ENCODE data around the gene TLR7.

The TLR7 gene

DNA sequence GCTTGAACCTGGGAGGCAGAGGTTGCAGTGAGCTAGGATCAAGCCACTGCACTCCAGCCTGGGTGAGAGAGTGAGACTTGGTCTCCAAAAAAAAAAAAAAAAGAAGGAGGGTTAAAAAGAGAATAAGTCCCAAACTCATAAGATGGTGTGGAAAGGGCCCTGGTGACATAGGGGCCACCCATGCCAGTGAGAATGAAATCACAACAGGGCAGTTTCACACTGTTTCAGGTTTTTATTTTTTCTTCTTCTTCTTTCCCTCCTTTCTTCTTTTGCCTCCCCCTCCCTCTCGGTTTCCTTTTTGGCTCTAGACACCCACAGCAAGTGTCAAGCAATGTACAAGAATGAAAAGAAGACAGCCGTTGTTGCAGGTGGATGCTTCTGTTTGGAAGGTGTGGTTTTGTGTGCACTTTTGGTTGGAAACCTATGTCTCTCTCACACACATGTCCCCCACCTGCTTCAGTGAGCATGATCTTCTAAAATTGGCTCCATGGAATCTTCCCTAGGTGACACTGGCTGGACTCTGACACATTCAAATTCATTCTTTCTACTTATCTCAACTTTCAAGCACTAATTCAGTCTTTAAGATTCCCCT is 25.1 kb downstream of the TLR7 start:
- no peak for DNase-seq

DNA sequence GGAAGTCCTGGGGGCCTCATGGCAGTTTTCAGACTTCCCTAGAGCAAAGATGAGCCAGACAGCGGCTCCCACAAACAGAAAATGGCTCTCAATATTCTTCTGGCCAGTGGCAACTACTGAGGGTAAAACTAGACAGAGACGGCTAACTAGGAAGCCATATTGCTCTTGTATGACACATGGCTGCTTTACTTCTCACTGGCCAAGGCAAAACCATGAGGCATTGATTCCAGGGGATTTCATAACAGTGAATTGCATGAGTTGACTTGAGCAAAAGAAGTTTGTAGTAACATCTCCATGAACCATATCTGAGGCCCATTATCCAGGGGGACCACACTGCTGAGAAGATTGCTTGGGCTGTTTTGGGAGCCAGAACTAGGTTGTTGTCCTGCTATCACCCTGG is 25.8 kb downstream of the TLR7 start:
- DNase-seq, result no peak

DNA sequence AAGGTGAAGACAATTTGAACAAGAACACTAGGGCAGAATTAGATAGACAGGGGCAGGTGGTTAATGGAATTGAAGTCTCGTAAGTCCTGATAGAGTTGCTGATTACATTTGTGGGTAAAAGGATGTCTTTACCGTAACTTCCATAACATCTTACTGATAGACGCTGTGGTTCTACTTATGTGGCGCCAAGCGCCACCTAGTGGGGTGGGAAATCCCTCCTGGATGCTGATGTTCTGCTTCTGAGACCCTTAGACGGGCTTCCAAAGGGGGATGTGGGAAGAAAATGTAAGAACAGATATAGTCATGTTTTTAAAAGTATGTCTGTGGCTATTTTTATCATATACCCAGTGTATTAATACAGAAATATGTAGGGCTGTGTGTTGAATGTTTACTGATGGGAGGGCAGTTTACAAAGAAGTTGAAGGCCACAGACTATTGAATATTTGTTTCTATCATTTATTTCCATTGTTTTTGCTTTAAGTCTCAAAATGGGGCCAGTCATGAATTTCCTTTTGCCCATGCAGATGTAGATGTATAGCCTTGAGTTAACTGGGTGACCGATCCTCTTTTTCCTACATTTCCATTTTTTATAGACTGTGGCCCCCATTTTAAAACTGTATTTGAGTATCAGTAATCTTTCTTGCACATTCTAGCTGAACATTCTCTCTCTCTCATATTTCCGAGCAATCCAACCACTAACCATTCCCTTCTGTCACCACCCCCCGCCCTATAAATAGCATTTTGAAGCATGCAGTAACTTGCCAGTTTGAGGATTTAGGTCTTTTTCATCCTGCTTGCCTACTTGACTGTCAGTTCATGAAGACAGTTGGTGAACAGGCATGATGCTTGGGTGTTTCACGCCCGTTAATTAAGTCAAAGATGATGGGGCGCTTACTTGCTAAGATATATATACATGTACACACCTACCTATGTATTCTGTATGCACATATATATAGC is 27.5 kb downstream of the TLR7 start:
- DNase-seq, result peak; percentile 32 to 34

DNA sequence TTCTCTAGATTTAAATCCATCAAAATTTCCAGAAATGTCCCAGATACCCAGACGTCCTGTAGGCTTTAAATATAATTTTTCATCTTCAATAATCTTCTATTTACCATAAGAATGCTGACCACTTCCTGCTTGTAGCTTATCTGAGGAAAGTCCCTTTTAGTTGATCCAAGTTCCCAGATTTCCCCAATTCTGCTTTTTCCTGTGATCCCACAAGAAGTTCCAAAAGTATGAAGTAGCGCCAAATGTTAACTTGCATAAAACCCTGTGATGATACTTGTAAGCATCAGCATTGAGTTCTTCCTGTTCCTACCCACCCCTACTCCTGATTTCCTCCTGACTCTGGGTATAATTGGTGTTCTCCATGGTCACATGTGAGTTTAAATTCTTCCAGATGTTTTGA is 29.0 kb downstream of the TLR7 start:
- DNase-seq, result no peak

DNA sequence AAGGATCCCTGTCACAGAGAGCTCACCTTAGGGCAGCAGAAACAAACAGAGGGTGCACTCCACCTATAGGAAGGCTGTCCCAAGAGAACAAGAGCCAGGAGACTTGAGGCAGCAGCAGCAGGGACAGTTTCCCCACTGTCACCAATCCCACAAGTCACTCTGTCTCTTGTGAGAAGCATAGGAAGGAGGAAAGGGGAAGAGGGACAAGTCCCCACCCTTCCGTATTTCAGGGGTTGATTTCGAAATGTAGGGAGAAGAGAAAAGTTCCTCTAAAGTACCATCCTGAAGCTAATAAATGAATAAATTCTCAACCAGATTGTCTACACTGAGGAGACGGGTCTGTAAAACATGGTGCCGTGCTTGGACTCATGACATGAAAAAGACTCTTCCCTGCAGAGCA is 30.1 kb downstream of the TLR7 start:
- DNase-seq, result no peak

DNA sequence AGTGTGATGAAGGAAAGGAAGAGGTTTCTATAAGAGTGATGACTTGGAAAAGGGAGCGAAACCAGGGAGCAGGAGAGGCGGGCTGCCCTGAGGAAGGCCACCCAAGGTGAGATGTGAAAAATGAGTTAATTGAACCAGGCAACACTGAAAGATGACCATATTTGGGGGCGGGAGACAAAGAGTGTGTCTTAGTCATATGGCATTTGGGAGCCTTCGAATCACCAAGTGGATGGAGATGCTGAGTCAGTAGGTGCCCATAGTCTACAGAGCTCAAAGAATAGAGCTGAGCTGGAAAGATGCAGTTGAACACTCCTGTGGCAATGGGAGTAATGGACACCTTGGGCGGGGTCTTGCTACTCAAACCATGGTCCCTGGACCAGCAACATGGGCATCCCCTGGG is 31.2 kb downstream of the TLR7 start:
- peak in 1 of 2 experiments; percentile 15 for DNase-seq

DNA sequence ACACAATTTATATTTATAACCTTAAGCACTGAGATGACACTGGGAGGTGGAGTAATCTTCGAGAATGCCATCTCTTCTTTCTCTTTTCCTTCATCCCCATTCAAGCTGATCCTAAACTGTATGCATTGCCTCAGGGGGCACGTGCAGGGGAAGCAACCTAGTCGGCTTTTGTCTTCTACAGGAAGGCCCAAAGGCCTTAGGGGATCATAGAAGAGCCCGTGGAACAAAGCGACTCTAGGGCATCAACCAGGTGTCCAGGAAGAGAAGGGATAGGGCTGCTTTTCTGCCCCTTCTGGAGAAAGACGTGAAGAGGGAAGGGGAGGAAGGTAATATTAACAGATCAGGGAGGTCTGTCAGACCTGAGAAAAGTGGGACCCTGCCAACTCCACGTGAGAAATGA is 32.6 kb downstream of the TLR7 start:
- no peak for DNase-seq

DNA sequence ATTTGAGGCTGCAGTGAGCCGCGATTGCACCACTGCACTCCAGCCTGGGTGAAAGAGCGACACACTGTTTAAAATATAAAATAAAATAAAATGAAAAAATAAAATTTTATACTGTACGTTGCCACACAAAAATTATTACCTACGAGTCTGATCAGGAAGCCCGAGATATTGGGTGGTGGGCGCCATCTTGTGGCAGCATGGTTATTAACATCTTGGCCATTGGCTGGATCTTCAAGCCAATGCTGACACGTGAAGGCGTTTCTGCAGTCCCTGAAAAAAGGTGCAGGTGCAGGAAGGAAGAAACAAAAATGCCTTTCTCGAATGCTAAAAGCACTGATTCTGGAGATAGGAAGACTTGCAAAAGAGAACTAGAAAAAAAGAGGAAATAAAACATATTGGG is 34.6 kb downstream of the TLR7 start:
- peak; percentile 51 to 56 for DNase-seq

DNA sequence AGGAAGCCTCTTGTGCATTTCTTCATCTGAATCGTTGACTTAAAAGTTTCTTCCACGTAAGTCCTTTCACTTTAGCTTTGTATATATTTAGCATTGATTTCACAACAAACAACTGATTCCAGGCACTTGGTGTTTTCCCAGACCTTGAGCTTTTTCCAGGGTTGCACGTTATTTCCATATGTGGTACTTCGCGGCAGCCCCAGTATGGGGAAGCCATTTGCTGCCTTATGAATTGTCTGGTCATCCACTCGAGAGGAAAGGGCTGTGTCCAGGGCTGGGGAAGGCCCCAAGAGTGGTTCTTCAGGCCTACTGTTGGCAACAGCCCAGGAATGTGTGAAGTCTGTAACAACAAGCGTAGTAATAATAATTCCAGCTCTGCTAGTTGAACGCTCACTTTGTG is 36.8 kb downstream of the TLR7 start:
- DNase-seq, result no peak

DNA sequence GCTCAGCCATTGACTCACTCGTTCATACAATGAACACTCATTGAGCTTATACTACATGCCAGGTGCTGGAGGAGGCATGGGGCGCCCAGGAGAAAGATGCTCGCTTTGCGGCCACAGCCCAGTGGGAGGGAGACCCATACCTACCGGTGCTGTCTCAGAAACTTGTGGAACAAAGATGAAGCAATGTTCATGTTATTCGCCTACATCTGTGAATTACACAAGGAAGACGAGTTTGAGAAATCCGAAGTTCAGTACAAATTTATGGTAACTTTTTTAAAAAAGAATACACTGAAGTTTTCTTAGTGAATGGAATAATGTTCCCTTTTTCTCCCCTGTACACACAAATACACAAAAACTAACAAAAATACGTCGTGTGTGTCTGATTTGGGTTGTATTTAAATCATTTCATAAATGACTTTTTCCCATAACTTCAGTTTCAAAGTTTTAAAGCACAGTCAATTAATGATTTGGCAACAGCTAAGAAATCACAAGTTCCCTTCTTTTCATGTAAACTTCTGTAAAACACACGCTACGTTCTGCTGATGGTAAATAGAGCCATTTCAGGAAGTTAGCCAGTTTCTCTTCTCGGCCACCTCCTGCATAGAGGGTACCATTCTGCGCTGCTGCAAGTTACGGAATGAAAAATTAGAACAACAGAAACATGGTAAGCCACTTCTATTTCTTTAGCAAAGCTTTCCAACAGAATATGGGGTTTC is 39.3 kb downstream of the TLR7 start, which contains the start of gene TLR8:
TLR8 (plus strand) TSS at position 575 of the 716 bp plus-strand sequence; CDS start at position 662, 87 bp downstream.
- DNase-seq, result no peak

DNA sequence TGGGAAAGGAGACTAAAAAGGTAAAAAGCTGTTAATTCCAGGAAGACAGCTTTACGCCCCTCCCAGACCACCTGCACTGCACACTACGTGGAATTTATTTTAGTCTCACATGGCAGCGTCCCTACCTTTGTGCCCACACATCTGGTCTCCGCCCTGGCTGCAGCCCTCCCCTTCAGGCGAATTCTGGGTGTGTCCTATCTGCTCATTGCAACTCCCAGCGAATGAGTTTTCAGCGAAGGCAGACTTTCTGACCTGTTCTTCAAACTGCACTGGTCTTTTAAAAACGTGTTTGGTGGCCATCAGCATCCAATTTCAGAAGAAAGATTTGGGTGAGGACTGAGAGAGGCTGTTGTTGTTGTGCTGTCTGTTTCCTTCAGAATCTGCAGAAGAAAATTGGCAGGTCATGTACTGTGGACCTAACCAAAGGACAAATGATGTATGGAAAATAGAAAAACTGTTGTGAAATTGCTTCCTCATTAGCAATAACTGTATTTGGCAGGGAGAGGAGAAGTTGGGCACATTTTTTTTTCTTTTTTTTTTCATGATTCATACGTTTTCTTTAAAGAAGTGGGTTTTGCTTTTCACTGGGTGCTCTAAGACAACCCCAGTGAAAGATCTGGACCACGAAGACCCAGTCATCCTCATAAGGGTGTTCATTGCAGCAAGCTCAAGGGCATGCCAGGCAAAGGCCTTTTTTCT is 43.7 kb downstream of the TLR7 start:
- DNase-seq, result no peak

DNA sequence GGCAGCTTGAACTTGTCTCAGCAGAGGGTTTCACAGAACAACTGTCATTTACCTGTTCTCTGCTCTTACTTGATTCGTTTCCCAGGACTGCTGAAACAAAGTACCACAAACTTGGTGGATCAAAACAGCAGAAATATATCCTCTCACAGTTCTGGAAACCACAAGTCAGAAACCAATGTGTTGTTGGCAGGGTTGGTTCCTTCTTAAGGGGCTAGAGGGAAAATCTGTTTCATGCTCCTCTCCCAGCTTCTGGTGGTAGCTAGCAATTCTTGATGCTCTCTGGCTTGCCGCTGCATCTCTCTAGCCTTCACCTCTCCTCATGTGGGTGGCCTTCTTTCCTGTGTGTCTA is 44.2 kb downstream of the TLR7 start:
- no peak for DNase-seq

DNA sequence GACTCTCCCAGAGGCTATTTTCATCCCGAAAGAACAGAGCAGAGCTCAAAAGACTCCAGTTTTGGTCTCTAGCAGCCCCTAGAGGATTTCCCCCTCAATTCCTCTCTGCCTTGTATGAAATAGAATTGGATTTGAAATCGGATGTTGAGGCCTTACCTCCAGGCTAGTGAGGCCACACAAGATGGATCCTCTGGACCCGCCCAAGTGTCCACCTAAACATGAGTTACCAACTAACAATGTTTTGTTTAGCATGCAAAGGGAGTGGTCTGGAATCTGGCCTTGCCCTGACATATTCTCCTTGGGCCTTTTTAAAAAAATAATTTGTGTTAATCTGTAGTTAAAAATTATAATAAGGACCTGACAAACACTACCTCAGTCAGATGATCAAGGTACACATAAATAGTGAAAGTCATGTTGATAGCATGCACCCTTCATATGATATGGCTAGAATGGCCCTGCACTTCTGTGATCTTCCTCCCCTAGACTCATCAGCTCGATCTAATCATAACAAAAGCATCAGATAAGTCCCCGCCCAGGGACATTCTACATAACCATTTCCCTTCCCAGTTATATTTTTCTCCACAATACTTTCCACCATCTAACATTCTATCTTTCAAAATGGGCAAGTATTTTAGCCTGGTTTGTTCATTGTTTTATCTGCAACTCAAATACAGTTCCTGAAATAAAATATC is 46.1 kb downstream of the TLR7 start:
- no peak for DNase-seq

DNA sequence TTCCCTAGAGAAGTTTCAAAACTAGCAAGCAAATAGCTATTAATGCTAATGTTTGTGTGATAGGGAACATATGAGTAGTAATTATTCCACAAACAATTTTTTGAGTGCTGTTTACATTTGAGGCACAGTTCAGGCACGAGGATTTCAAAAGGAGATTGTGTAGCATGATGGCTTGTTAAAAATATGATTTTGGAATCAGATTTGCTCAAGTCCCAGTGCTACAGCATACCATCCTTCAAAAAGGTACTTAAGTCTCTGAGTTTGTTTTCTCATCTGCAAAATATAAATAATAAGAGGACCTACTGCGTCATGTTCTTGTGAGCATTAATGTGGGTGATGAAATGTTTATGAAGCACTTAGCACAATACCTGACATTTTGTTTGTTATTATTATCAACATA is 50.9 kb downstream of the TLR7 start:
- DNase-seq, result no peak

DNA sequence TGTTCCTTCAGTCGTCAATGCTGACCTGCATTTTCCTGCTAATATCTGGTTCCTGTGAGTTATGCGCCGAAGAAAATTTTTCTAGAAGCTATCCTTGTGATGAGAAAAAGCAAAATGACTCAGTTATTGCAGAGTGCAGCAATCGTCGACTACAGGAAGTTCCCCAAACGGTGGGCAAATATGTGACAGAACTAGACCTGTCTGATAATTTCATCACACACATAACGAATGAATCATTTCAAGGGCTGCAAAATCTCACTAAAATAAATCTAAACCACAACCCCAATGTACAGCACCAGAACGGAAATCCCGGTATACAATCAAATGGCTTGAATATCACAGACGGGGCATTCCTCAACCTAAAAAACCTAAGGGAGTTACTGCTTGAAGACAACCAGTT is 52.2 kb downstream of the TLR7 start:
- DNase-seq, result no peak

DNA sequence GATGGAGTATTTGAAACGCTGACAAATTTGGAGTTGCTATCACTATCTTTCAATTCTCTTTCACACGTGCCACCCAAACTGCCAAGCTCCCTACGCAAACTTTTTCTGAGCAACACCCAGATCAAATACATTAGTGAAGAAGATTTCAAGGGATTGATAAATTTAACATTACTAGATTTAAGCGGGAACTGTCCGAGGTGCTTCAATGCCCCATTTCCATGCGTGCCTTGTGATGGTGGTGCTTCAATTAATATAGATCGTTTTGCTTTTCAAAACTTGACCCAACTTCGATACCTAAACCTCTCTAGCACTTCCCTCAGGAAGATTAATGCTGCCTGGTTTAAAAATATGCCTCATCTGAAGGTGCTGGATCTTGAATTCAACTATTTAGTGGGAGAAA is 52.7 kb downstream of the TLR7 start:
- DNase-seq, result no peak

DNA sequence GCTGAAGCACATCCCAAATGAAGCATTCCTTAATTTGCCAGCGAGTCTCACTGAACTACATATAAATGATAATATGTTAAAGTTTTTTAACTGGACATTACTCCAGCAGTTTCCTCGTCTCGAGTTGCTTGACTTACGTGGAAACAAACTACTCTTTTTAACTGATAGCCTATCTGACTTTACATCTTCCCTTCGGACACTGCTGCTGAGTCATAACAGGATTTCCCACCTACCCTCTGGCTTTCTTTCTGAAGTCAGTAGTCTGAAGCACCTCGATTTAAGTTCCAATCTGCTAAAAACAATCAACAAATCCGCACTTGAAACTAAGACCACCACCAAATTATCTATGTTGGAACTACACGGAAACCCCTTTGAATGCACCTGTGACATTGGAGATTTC is 54.1 kb downstream of the TLR7 start:
- DNase-seq, result no peak

DNA sequence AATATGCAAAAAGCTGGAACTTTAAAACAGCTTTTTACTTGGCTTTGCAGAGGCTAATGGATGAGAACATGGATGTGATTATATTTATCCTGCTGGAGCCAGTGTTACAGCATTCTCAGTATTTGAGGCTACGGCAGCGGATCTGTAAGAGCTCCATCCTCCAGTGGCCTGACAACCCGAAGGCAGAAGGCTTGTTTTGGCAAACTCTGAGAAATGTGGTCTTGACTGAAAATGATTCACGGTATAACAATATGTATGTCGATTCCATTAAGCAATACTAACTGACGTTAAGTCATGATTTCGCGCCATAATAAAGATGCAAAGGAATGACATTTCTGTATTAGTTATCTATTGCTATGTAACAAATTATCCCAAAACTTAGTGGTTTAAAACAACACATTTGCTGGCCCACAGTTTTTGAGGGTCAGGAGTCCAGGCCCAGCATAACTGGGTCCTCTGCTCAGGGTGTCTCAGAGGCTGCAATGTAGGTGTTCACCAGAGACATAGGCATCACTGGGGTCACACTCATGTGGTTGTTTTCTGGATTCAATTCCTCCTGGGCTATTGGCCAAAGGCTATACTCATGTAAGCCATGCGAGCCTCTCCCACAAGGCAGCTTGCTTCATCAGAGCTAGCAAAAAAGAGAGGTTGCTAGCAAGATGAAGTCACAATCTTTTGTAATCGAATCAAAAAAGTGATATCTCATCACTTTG is 55.2 kb downstream of the TLR7 start:
- no peak for DNase-seq

DNA sequence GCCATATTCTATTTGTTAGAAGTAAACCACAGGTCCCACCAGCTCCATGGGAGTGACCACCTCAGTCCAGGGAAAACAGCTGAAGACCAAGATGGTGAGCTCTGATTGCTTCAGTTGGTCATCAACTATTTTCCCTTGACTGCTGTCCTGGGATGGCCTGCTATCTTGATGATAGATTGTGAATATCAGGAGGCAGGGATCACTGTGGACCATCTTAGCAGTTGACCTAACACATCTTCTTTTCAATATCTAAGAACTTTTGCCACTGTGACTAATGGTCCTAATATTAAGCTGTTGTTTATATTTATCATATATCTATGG is 55.7 kb downstream of the TLR7 start:
- no peak for DNase-seq

DNA sequence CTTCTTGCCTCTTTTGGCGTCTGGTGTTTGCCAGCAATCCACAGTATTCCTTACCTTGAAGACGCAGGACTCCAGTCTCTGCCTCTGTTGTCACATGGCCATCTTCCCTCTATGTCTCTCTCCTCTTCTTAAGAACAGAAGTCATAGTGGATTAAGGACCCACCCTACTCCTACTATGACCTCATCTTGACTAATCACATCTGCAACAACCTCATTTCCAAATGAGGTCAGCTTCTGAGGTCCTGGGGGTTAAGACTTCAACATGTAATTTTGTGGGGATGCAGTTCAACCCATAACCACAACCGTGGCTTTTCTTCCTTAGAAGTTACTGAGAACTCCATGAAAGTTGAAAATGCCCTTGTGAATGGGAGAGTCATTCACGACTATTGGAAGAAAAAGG is 62.8 kb downstream of the TLR7 start:
- no peak for DNase-seq

DNA sequence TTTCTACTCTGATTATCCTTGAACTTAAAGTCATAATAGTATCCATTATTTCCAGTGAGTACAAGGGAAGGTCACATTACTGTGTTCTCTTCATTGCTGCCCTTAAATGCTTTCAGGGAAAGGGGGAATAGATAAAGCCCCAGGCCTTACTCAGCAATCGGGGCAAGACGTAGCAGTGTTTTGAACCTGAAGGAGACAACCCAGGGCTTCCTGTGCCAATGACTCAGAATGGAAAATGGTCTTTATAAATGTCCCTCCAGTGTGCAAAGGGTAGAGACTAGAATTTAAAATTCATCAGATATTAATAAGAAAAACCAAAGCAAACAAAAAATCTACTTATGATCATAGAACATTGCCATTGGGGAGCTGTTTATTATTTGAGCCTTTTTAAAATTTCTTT is 63.3 kb downstream of the TLR7 start:
- DNase-seq, result no peak

DNA sequence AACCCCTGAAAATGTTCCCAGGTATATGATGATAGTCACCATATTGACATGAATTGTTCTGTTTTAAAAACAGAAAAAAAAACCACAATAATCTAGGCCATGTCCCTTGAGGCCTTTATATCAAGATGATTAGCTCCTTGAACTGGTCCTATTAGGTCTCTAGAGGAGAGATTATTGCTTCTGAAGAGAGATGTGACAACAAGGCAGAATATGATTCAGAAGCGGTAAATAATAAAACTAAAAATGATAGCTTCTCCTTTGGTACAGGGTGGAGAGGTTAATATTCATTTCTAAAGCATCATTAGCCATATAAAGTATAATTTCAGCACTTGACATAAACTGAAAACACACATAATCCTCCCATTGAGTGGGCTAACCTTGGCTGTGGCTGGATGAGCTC is 65.4 kb downstream of the TLR7 start:
- no peak for DNase-seq
